Posterior cingulate gyrus (tissue), 11 donors: ENCODE data around the gene RYR2.
"Not testable (repeated sequence)": the region's sequence is repeated elsewhere in the genome, so short reads cannot be mapped to it uniquely, and the experiment has no call there.

Source experiments
- DNase-seq, 10 donors: peaks; one replicate each; pipeline versions ENCODE4 v3.0.0 to v3.0.0-alpha.2; 2020 to 2021; ENCODE audit warnings: mixed read lengths in 3 of 10
- intact Hi-C: fragments of 100-400 bp; cut with DNase I; formaldehyde crosslinking; loops from one replicate; pipeline ENCODE4 v1.15.1; 2023

RYR2 gene

GRCh38 chr1:237232501-237232900 lies 190.5 kb downstream of the RYR2 start:
- intact Hi-C loops = no loop called here
- DNase-seq = no peak

GRCh38 chr1:237235091-237235490 lies 193.1 kb downstream of the RYR2 start:
- intact Hi-C loops = no loop called here
- peak in 3 of 10 donors; percentile 30 to 76 (median 70) for DNase-seq

- intact Hi-C loops = no loop called here
- DNase-seq = no peak
Observed at GRCh38 chr1:237237721-237238120, 195.7 kb downstream of the RYR2 start.

- intact Hi-C loops = no loop called here
- DNase-seq = no peak
Observed at GRCh38 chr1:237239248-237239647, 197.3 kb downstream of the RYR2 start.

GRCh38 chr1:237241038-237241437 lies 199.1 kb downstream of the RYR2 start:
- intact Hi-C loops = no loop called here
- DNase-seq = no peak

GRCh38 chr1:237244778-237245177 lies 202.8 kb downstream of the RYR2 start:
- no peak for DNase-seq
- intact Hi-C loops = no loop called here

- intact Hi-C loops = no loop called here
- no peak for DNase-seq
Observed at GRCh38 chr1:237247442-237247841, 205.5 kb downstream of the RYR2 start.

- intact Hi-C loops = no loop called here
- no peak for DNase-seq
Observed at GRCh38 chr1:237249120-237249519, 207.1 kb downstream of the RYR2 start.

- intact Hi-C loops = no loop called here
Observed at GRCh38 chr1:237250055-237250454, 208.1 kb downstream of the RYR2 start.

GRCh38 chr1:237255071-237255470 lies 213.1 kb downstream of the RYR2 start:
- intact Hi-C loops = no loop called here
- DNase-seq = no peak

More at GRCh38 chr1:237250055-237250454, 208.1 kb downstream of the RYR2 start:
- DNase-seq = no peak

- peak in 1 of 10 donors; percentile 18 for DNase-seq
- intact Hi-C loops = no loop called here
Observed at GRCh38 chr1:237258871-237259270, 216.9 kb downstream of the RYR2 start.

- DNase-seq = no peak
- intact Hi-C loops = no loop called here
Observed at GRCh38 chr1:237261198-237261597, 219.2 kb downstream of the RYR2 start.

- no peak for DNase-seq
- intact Hi-C loops = no loop called here
Observed at GRCh38 chr1:237267743-237268142, 225.8 kb downstream of the RYR2 start.

- intact Hi-C loops = no loop called here
- no peak for DNase-seq
Observed at GRCh38 chr1:237269938-237270337, 228.0 kb downstream of the RYR2 start.

GRCh38 chr1:237270353-237270752 lies 228.4 kb downstream of the RYR2 start:
- DNase-seq = no peak

GRCh38 chr1:237277994-237278393 lies 236.0 kb downstream of the RYR2 start:
- DNase-seq, intact Hi-C loops: not testable (repeated sequence)

More at GRCh38 chr1:237270353-237270752, 228.4 kb downstream of the RYR2 start:
- intact Hi-C loops = no loop called here

- DNase-seq = no peak
- intact Hi-C loops = no loop called here
Observed at GRCh38 chr1:237279629-237280028, 237.6 kb downstream of the RYR2 start.

GRCh38 chr1:237281481-237281880 lies 239.5 kb downstream of the RYR2 start:
- intact Hi-C loops = no loop called here

GRCh38 chr1:237282208-237282783 lies 240.3 kb downstream of the RYR2 start:
- intact Hi-C loops = no loop called here
- no peak for DNase-seq

More at GRCh38 chr1:237281481-237281880, 239.5 kb downstream of the RYR2 start:
- peak in 1 of 10 donors; percentile 15 for DNase-seq

- intact Hi-C loops = no loop called here
- DNase-seq = no peak
Observed at GRCh38 chr1:237287876-237288521, 246.0 kb downstream of the RYR2 start.

GRCh38 chr1:237293804-237294203 lies 251.8 kb downstream of the RYR2 start:
- DNase-seq = no peak
- intact Hi-C loops = no loop called here

- DNase-seq = no peak
- intact Hi-C loops = no loop called here
Observed at GRCh38 chr1:237296861-237297260, 254.9 kb downstream of the RYR2 start.
